H1 (cell line): ENCODE measurements around the gene OTOF. TPM values are rescaled to one million over a fixed set of nuclear protein-coding genes. Genes with fewer than 3 reads are reported as not detected.

Experiments used
- CTCF ChIA-PET: fragments of 300-600 bp; sonication (Branson Sonifier 250); formaldehyde crosslinking; loops from one replicate; lab custom pipeline; 2021; ENCODE audit not compliant: partially characterized antibody; lab: Charles Lee
- POLR2A ChIA-PET: fragments of 300-600 bp; sonication (Branson Sonifier 250); formaldehyde crosslinking; loops from one replicate; lab custom pipeline; 2021; ENCODE audit warnings: inconsistent platforms; ENCODE audit not compliant: partially characterized antibody; lab: Charles Lee
- DNase-seq, 2 experiments: peaks; one replicate each; pipeline versions ENCODE4 v3.0.0 to v3.0.0-alpha.2; 2010 to 2022; ENCODE audit warnings: low spot score in 2 of 2, low read depth in 1 of 2, mixed read lengths in 1 of 2
- FAIRE-seq: peaks from 2 replicates; lab custom pipeline; 2011; peaks lifted over from hg19 to GRCh38; lab: Jason Lieb, UNC
- H2AFZ ChIP-seq: 2 replicates; pipeline ENCODE4 v1.8.1; 2012; ENCODE audit warnings: low read length, inconsistent platforms
- H2AK5ac ChIP-seq: 2 replicates; pipeline ENCODE4 v1.6.1; 2013; ENCODE audit warnings: low read depth, low read length
- H2BK120ac ChIP-seq: replicated peaks from 2 replicates; pipeline ENCODE3; 2013; ENCODE audit warnings: low read depth, low read length, inconsistent platforms
- H2BK12ac ChIP-seq: 2 replicates; pipeline ENCODE4 v1.6.1; 2013; ENCODE audit warnings: low read depth, low read length
- H2BK15ac ChIP-seq: 2 replicates; pipeline ENCODE4 v1.6.1; 2013; ENCODE audit warnings: low read length
- H2BK20ac ChIP-seq: 2 replicates; pipeline ENCODE4 v1.6.1; 2013; ENCODE audit warnings: low read length
- H2BK5ac ChIP-seq: 2 replicates; pipeline ENCODE4 v1.6.1; 2013; ENCODE audit warnings: low read depth, low read length
- H3K14ac ChIP-seq: 2 replicates; pipeline ENCODE4 v1.6.1; 2013; ENCODE audit warnings: inconsistent platforms; ENCODE audit not compliant: insufficient read length
- H3K18ac ChIP-seq: 2 replicates; pipeline ENCODE4 v1.6.1; 2013; ENCODE audit warnings: low read length; ENCODE audit errors: extremely low read depth
- H3K23ac ChIP-seq: 2 replicates; pipeline ENCODE4 v1.6.1; 2013; ENCODE audit warnings: inconsistent platforms; ENCODE audit not compliant: insufficient read length
- H3K23me2 ChIP-seq: 2 replicates; pipeline ENCODE4 v1.6.1; 2013; ENCODE audit warnings: low read depth, low read length
- H3K27ac ChIP-seq: 2 replicates; pipeline ENCODE4 v1.6.1; 2011; ENCODE audit warnings: low read depth, low read length, inconsistent platforms
- H3K27me3 ChIP-seq, 4 experiments: replicated peaks in 1 of 4; 1 replicate in 1 of 4; 2 replicates in 3 of 4; pipeline versions ENCODE4 v1.6.1 to v1.8.1; 2011 to 2013; ENCODE audit warnings: low read length in 3 of 4, mild to moderate bottlenecking in 3 of 4, inconsistent platforms in 2 of 4, mixed read lengths in 2 of 4, moderate library complexity in 1 of 4; ENCODE audit not compliant: control insufficient read depth in 3 of 4, insufficient read depth in 3 of 4; ENCODE audit errors: extremely low read depth in 1 of 4
- H3K36me3 ChIP-seq, 4 experiments: 2 replicates each; pipeline versions ENCODE4 v1.6.1 to v1.8.1; 2011 to 2013; ENCODE audit warnings: mild to moderate bottlenecking in 4 of 4, low read length in 3 of 4, moderate library complexity in 2 of 4, control low read depth in 1 of 4, inconsistent platforms in 1 of 4; ENCODE audit not compliant: insufficient read depth in 4 of 4, control insufficient read depth in 2 of 4
- H3K4ac ChIP-seq: replicated peaks from 2 replicates; pipeline ENCODE3; 2013; ENCODE audit warnings: low read length, low read depth, mixed read lengths, inconsistent platforms; ENCODE audit not compliant: insufficient read length
- H3K4me1 ChIP-seq, 4 experiments: replicated peaks in 1 of 4; 1 replicate in 1 of 4; 2 replicates in 3 of 4; pipeline versions ENCODE4 v1.6.1 to v1.8.1; 2011 to 2013; ENCODE audit warnings: low read length in 3 of 4, inconsistent platforms in 2 of 4, mixed read lengths in 1 of 4; ENCODE audit not compliant: insufficient read depth in 4 of 4, control insufficient read depth in 3 of 4
- H3K4me2 ChIP-seq, 2 experiments: 2 replicates each; pipeline versions ENCODE4 v1.6.1 to v1.8.1; 2011 to 2013; ENCODE audit warnings: low read depth in 2 of 2, low read length in 2 of 2, control low read depth in 1 of 2, inconsistent platforms in 1 of 2, mild to moderate bottlenecking in 1 of 2; ENCODE audit not compliant: insufficient read depth in 1 of 2
- H3K4me3 ChIP-seq, 4 experiments: fragments of 200-600, 300-600 bp in 1 of 4; sonication (generic), shearing (Covaris generic), sonication (Bioruptor Twin) in 1 of 4; 2 replicates each; pipeline versions ENCODE4 v1.5.1 to v1.8.1; 2011 to 2016; ENCODE audit warnings: low read length in 4 of 4, low read depth in 3 of 4, control low read depth in 2 of 4, inconsistent platforms in 2 of 4, mild to moderate bottlenecking in 2 of 4, mixed read lengths in 1 of 4, moderate library complexity in 1 of 4; ENCODE audit not compliant: insufficient read depth in 2 of 4; ENCODE audit errors: extremely low read depth in 1 of 4
- H3K56ac ChIP-seq: replicated peaks from 2 replicates; pipeline ENCODE3; 2013; ENCODE audit warnings: low read depth, mild to moderate bottlenecking, mixed read lengths, low read length, inconsistent platforms; ENCODE audit not compliant: insufficient read length
- H3K79me1 ChIP-seq: 2 replicates; pipeline ENCODE4 v1.6.1; 2013; ENCODE audit warnings: low read depth, low read length, control low read depth
- H3K79me2 ChIP-seq, 2 experiments: 2 replicates each; pipeline versions ENCODE4 v1.6.1 to v1.8.1; 2012 to 2013; ENCODE audit warnings: low read length in 2 of 2, mild to moderate bottlenecking in 2 of 2, inconsistent platforms in 1 of 2; ENCODE audit not compliant: insufficient read depth in 2 of 2, control insufficient read depth in 1 of 2
- H3K9ac ChIP-seq, 4 experiments: replicated peaks in 1 of 4; 1 replicate in 1 of 4; 2 replicates in 3 of 4; pipeline versions ENCODE4 v1.6.1 to v1.8.1; 2011 to 2013; ENCODE audit warnings: low read depth in 3 of 4, low read length in 3 of 4, control low read depth in 2 of 4, mild to moderate bottlenecking in 2 of 4, moderate library complexity in 2 of 4, inconsistent platforms in 1 of 4; ENCODE audit errors: extremely low read depth in 1 of 4
- H3K9me3 ChIP-seq, 2 experiments: 2 replicates each; pipeline versions ENCODE4 v1.6.1 to v1.8.1; 2012 to 2013; ENCODE audit warnings: mild to moderate bottlenecking in 2 of 2, moderate library complexity in 2 of 2, control low read depth in 1 of 2, inconsistent platforms in 1 of 2, low read depth in 1 of 2, low read length in 1 of 2, mixed read lengths in 1 of 2; ENCODE audit not compliant: insufficient read depth in 2 of 2
- H4K20me1 ChIP-seq, 2 experiments: replicated peaks in 1 of 2; 2 replicates each; pipeline versions ENCODE3 to v1.8.1; 2011 to 2013; ENCODE audit warnings: inconsistent platforms in 2 of 2, low read length in 2 of 2, mild to moderate bottlenecking in 1 of 2; ENCODE audit not compliant: insufficient read depth in 2 of 2, control insufficient read depth in 1 of 2
- H4K5ac ChIP-seq: 2 replicates; pipeline ENCODE4 v1.6.1; 2013; ENCODE audit warnings: low read length, low read depth, mixed read lengths, inconsistent platforms; ENCODE audit not compliant: insufficient read length
- H4K8ac ChIP-seq: 2 replicates; pipeline ENCODE4 v1.8.0; 2013; ENCODE audit warnings: mild to moderate bottlenecking, moderate library complexity, low read length, inconsistent platforms; ENCODE audit not compliant: insufficient read depth; ENCODE audit errors: extremely low read depth
- H4K91ac ChIP-seq: replicated peaks from 2 replicates; pipeline ENCODE3; 2013; ENCODE audit warnings: low read length, mixed read lengths, inconsistent platforms; ENCODE audit not compliant: insufficient read length
- ASH2L ChIP-seq: fragments of 200-600, 300-600 bp; sonication (generic); IDR thresholded peaks from one replicate; pipeline ENCODE4 v1.7.1; 2017; ENCODE audit warnings: low read length
- ATF3 ChIP-seq: IDR thresholded peaks from 2 replicates; pipeline ENCODE4 v1.6.1; 2011; ENCODE audit warnings: low read depth, mild to moderate bottlenecking, low read length; ENCODE audit not compliant: insufficient read depth
- BRCA1 ChIP-seq: IDR thresholded peaks from 2 replicates; pipeline ENCODE4 v1.6.1; 2012; ENCODE audit warnings: low read depth, low read length, improper control_type of control experiment
- CBX5 ChIP-seq: fragments of 300-800, 300-1000 bp; sonication (generic); IDR thresholded peaks from 2 replicates; pipeline ENCODE4 v1.7.1; 2016; ENCODE audit warnings: antibody characterized with exemption, low read length, low read depth
- EP300 ChIP-seq, 2 experiments: IDR thresholded peaks; 1 replicate in 1 of 2; 2 replicates in 1 of 2; pipeline ENCODE4 v1.6.1; 2011 to 2012; ENCODE audit warnings: low read depth in 2 of 2, low read length in 2 of 2, mild to moderate bottlenecking in 2 of 2, borderline replicate concordance in 1 of 2, inconsistent platforms in 1 of 2, moderate library complexity in 1 of 2
- FOSL1 ChIP-seq: IDR thresholded peaks from 2 replicates; pipeline ENCODE4 v1.6.1; 2011; ENCODE audit warnings: mild to moderate bottlenecking, low read depth, low read length, moderate library complexity; ENCODE audit not compliant: insufficient read depth
- NRF1 ChIP-seq: IDR thresholded peaks from 2 replicates; pipeline ENCODE4 v1.6.1; 2011; ENCODE audit warnings: mild to moderate bottlenecking, low read depth, low read length, improper control_type of control experiment
- RXRA ChIP-seq: IDR thresholded peaks from 2 replicates; pipeline ENCODE4 v1.6.1; 2011; ENCODE audit warnings: low read depth, mild to moderate bottlenecking, low read length, moderate library complexity; ENCODE audit not compliant: insufficient read depth
- SIX5 ChIP-seq: IDR thresholded peaks from 2 replicates; pipeline ENCODE4 v1.6.1; 2011; ENCODE audit warnings: mild to moderate bottlenecking, low read depth, low read length
- SUZ12 ChIP-seq: fragments of 200-600 bp; sonication (generic); IDR thresholded peaks from 2 replicates; pipeline ENCODE4 v1.6.1; 2012; ENCODE audit warnings: mild to moderate bottlenecking, inconsistent platforms, low read length, moderate library complexity, mixed read lengths
- TAF7 ChIP-seq: optimal IDR thresholded peaks from 2 replicates; pipeline ENCODE3; 2011; ENCODE audit warnings: low read depth, mild to moderate bottlenecking, inconsistent platforms, low read length, moderate library complexity, borderline replicate concordance
- TBP ChIP-seq: IDR thresholded peaks from 2 replicates; pipeline ENCODE4 v1.6.1; 2011; ENCODE audit warnings: low read depth, low read length, improper control_type of control experiment
- TCF12 ChIP-seq: IDR thresholded peaks from 2 replicates; pipeline ENCODE4 v1.6.1; 2011; ENCODE audit warnings: low read depth, mild to moderate bottlenecking, low read length
- WGBS, 2 experiments: shearing (Covaris generic) in 1 of 2; methylation state at CpG; one replicate each; pipeline versions ENCODE4 v1.1.6 to v1.1.7; 2013 to 2015; ENCODE audit warnings: low lambda C conversion rate in 2 of 2, mixed read lengths in 2 of 2, inconsistent platforms in 1 of 2, low coverage in 1 of 2, missing lambda C conversion rate in 1 of 2; ENCODE audit not compliant: insufficient replicate concordance in 2 of 2, insufficient coverage in 1 of 2, insufficient read length in 1 of 2; ENCODE audit errors: extremely low coverage in 1 of 2, missing lambda C conversion rate in 1 of 2; 5-methylcytosine and 5-hydroxymethylcytosine counted together
- polyA plus RNA-seq, 7 experiments: library from polyadenylated mRNA; depleted of rRNA in 3 of 7; stranded (reverse) in 5 of 7; unstranded in 2 of 7; fragments of >200 nt in 5 of 7; fragments of 200-250 nt in 2 of 7; gene quantifications; 1 replicate in 5 of 7; 2 replicates in 1 of 7; 4 replicates in 1 of 7; pipeline versions ENCODE4 v1.2.1 to v1.2.3, GENCODE V29; 2011 to 2013; ENCODE audit warnings: missing spikeins in 2 of 7, mixed read lengths in 2 of 7
- total RNA-seq: library from RNA; stranded (reverse); fragmentation: NEBNext Ultra II Directional; extraction: Animal tissue kit (Norgen Biotek cat#: 25700); gene quantifications from 2 replicates; pipeline ENCODE4 v1.2.1, GENCODE V29; 2021

OTOF gene
- total and polyA plus RNA-seq, 2 of the 8 experiments (the other 6 are each of a cell fraction or from before 2014, with no cell fraction given) = 0.06 TPM; not detected in 1

- no peak overlapping the region for H2BK12ac ChIP-seq
- peaks cover 0 to 7% (median 2%) of the 10 kb centered on the region in 4 experiments; a peak in 4 of 7 replicates for H3K4me1 ChIP-seq
- 93% methylated on average over 13 of the region's 14 CpGs; no CpG with 5 or more reads in 1 of the 2 experiments for WGBS, 2 experiments
- no peak overlapping the region for H3K4me2 ChIP-seq
- H2BK20ac ChIP-seq = no peak overlapping the region
- H3K23me2 ChIP-seq = peaks cover 6% of the 10 kb centered on the region; the same call in 1 of the 2 replicates
- H3K9ac ChIP-seq = no peak overlapping the region
- no peak overlapping the region for H3K14ac ChIP-seq
- H3K18ac ChIP-seq = no peak overlapping the region
- no peak overlapping the region for H2BK15ac ChIP-seq
- H3K79me2 ChIP-seq = no peaks in the 10 kb centered on the region
- no peak overlapping the region for H4K5ac ChIP-seq
- H3K27me3 ChIP-seq = peaks cover 0 to 3% (median 0%) of the 10 kb centered on the region in 4 experiments; a peak in 1 of 7 replicates
- CTCF ChIA-PET = interaction anchor here (0.9 to 6.4 kb wide), 7 partner anchors 17 to 239 kb away, joined by 3 to 39 read pairs (median 4); no protein-coding TSS in a partner anchor
- H3K79me1 ChIP-seq = no peaks in the 10 kb centered on the region
- FAIRE-seq (no peak), DNase-seq (no peak)
- no peak overlapping the region for H3K27ac ChIP-seq
- H3K56ac ChIP-seq = no peak overlapping the region
- peaks cover 0 to 6% of the 10 kb centered on the region in 2 experiments for H4K20me1 ChIP-seq
- no peak overlapping the region for H2BK120ac ChIP-seq
- peak overlapping the region; percentile 46; the same call in 1 of the 2 replicates for H4K8ac ChIP-seq
- H3K23ac ChIP-seq = no peak overlapping the region
- no peak overlapping the region for H2AFZ ChIP-seq
- POLR2A ChIA-PET = no interaction called here
- H3K36me3 ChIP-seq = no peaks in the 10 kb centered on the region
- H2BK5ac ChIP-seq = no peak overlapping the region
- no peak overlapping the region for H3K4me3 ChIP-seq
- H2AK5ac ChIP-seq = no peak overlapping the region
- H3K4ac ChIP-seq = no peak overlapping the region
- H4K91ac ChIP-seq = no peak overlapping the region
- H3K9me3 ChIP-seq = no peaks in the 10 kb centered on the region; a peak in 1 of 4 replicates
- TF ChIP-seq SUZ12 (no peak), FOSL1 (no peak), NRF1 (no peak), EP300 (IDR thresholded peaks at IDR 0.05; ENCODE audit: borderline replicate concordance in 1 of 2, low read depth in 2 of 2, low read length in 2 of 2) (no peak), TAF7 (no peak), SIX5 (no peak), BRCA1 (no peak), RXRA (no peak), TBP (no peak), ASH2L (no peak), TCF12 (no peak), CBX5 (no peak), ATF3 (no peak)
Measured at GRCh38 chr2:26474261-26474785, 3.6 kb downstream of the OTOF start.
